ENCODE results near the gene UBE2J1.
A peak's percentile ranks its signal among the peaks of the same experiment; 100 is the strongest.
"Not testable (repeated sequence)": the region's sequence is repeated elsewhere in the genome, so short reads cannot be mapped to it uniquely, and the experiment has no call there.

Gene UBE2J1

GRCh38 chr6:89352278-89353117 lies at the start of gene UBE2J1:
UBE2J1 (minus strand) TSS chr6:89352722; CDS start chr6:89352569, 153 bp downstream.
- peak; percentile 71 for DNase-seq

GRCh38 chr6:89400912-89401399 lies 48.4 kb upstream of the UBE2J1 start:
- DNase-seq = no peak

GRCh38 chr6:89400050-89400449 lies 47.5 kb upstream of the UBE2J1 start:
- DNase-seq = no peak

- no peak for DNase-seq
Observed at GRCh38 chr6:89398762-89399525, 46.4 kb upstream of the UBE2J1 start.

- DNase-seq = not testable (repeated sequence)
Observed at GRCh38 chr6:89397884-89398283, 45.4 kb upstream of the UBE2J1 start.

- DNase-seq = no peak
Observed at GRCh38 chr6:89393659-89394058, 41.1 kb upstream of the UBE2J1 start.

GRCh38 chr6:89392823-89393222 lies 40.3 kb upstream of the UBE2J1 start:
- DNase-seq = no peak

- no peak for DNase-seq
Observed at GRCh38 chr6:89388846-89389245, 36.3 kb upstream of the UBE2J1 start.

GRCh38 chr6:89387516-89388201 lies 35.1 kb upstream of the UBE2J1 start:
- DNase-seq = no peak

- no peak for DNase-seq
Observed at GRCh38 chr6:89386917-89387491, 34.5 kb upstream of the UBE2J1 start.

- DNase-seq = no peak
Observed at GRCh38 chr6:89385846-89386245, 33.3 kb upstream of the UBE2J1 start.

- no peak for DNase-seq
Observed at GRCh38 chr6:89385156-89385667, 32.7 kb upstream of the UBE2J1 start.

GRCh38 chr6:89381031-89381430 lies 28.5 kb upstream of the UBE2J1 start:
- DNase-seq = no peak

- DNase-seq = no peak
Observed at GRCh38 chr6:89379281-89379680, 26.8 kb upstream of the UBE2J1 start.

- no peak for DNase-seq
Observed at GRCh38 chr6:89378628-89379027, 26.1 kb upstream of the UBE2J1 start.

- peak; percentile 90 for DNase-seq
Observed at GRCh38 chr6:89375427-89376267, 23.1 kb upstream of the UBE2J1 start.

GRCh38 chr6:89372506-89372901 lies 20.0 kb upstream of the UBE2J1 start:
- DNase-seq = no peak

- peak; percentile 56 for DNase-seq
Observed at GRCh38 chr6:89371849-89372505, 19.5 kb upstream of the UBE2J1 start.

GRCh38 chr6:89368999-89369398 lies 16.5 kb upstream of the UBE2J1 start:
- DNase-seq = no peak

- DNase-seq = peak; percentile 61
Observed at GRCh38 chr6:89368107-89368506, 15.6 kb upstream of the UBE2J1 start.

- DNase-seq = no peak
Observed at GRCh38 chr6:89364586-89364985, 12.1 kb upstream of the UBE2J1 start.
